GM19372 (cell line): ENCODE measurements around the gene EGFL7.

Experiments
- ATAC-seq: cut with Tn5 transposase; IDR thresholded peaks from one replicate; pipeline ENCODE4 v1.9.1; 2021; ENCODE audit warnings: mild to moderate bottlenecking, low read depth, moderate library complexity; ENCODE audit not compliant: unreplicated experiment

The EGFL7 gene

DNA sequence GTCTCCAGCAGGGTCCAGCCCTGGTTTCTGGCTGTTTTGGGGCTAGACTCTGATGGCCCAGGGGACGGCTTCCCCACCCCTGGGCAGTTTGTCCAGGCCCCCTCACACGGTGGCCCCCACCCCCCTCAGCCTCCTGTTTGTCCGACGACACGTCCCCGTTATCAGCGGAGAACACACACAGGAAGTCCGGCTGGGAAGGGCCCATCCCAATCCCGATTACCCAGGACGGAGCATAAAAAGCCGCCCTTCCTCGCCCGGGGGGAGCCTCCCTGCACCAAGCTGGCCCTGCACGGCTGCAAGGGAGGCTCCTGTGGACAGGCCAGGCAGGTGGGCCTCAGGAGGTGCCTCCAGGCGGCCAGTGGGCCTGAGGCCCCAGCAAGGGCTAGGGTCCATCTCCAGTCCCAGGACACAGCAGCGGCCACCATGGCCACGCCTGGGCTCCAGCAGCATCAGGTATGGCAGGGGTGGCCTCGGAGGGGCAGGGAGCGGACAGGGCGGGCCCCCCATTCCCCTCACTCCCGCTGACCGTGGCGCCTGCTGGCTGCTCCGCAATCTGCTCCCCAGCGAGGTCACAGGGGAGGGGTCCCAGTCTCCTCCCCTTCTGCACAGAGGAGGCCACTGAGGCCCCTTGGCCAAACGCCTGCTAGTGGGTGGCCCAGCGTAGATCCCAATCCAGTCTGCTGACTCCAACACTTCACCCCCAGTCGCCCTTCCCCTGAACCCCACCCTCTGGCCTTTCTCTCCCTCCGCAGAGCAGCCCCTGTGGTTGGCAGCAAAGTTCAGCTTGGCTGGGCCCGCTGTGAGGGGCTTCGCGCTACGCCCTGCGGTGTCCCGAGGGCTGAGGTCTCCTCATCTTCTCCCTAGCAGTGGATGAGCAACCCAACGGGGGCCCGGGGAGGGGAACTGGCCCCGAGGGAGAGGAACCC is at the start of gene EGFL7:
EGFL7 (plus strand) TSS at position 261 of the 926 bp plus-strand sequence. CDS start 5,367 bp downstream, outside the sequence.
- ATAC-seq = no peak

DNA sequence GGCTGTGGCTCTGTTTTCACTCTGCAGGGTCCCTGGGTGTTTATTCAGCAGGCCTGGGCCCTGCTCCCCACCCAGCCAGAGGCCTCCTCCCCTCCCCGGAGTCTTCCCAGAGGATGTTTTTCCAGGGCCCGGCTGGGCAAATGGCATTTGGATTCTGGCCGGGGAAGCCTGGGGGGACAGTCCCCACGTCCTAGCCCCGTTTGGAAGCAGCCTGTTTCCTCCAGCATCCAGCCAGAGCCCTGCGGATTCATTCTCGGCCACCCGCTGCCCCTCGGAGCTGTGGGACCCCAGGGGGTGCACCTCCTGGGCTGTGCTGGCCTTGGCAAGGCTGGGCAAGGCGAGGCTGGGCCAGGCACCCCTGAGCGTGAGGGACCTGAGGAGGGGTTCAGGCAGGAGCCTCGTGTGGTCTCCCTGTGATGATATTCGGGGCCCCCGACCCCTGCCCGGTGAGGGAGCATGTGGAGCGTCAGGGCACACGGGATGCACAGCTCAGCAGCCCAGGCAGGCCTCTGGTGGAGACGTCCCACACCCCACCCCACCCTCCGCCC is 48.8 kb upstream of the EGFL7 start:
- no peak for ATAC-seq

DNA sequence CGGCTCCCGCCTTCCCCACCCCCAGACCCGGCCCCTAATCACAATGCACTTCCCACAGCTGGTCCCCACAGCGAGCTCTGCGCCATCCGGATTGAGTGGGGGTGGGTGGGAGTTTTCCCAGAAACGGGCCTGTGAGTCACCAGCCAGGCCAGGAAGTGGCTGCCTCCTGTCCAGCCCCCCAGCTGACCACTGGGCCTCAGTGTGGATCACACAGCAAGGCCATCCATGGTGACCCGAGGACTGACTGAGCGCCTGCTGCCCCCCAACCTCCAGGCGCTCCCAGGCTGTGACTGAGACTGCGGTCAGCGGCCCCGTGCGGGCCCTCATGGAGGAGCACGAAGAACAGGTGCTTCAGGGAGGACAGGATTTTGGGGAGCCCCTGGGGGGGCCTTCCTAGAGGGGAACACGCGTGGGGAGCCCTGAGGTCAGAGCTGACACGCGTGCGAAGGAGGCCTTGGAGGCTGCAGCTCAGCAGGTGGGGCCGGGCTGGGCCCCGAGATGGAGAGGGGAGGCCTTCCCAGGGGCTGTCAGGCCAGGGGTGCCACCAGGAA is 48.3 kb upstream of the EGFL7 start:
- ATAC-seq = no peak

DNA sequence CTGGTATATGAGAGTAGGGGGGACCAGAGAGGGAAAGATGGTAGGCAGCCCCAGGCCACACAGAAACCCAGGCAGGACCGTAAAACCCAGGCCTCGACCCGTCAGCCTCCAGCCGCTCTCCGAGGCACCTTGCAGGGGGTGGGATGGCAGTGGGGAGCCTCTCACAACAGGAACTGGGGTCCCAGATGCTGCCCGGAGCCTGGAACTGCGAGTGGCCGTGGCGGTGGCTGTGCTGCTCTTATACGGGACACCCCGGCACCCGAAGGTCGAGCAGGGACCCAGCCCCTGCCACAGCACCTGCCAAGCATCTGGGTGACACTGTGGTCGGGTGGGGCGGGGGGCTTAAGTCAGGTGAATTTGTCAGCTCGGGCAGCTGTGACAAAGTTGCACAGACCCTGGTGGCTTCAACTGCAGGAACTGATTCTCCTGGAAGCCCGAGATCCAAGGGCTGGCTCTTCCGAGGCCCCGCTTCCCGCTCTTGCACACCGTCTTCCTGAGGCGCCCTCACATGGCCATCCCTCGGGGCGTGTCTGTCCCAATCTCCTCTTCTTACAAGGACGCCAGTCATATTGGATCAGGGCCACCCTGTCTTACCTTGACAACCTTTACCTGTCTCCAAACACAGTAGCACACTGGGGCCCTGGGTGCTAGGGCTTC is 47.6 kb upstream of the EGFL7 start:
- no peak for ATAC-seq

DNA sequence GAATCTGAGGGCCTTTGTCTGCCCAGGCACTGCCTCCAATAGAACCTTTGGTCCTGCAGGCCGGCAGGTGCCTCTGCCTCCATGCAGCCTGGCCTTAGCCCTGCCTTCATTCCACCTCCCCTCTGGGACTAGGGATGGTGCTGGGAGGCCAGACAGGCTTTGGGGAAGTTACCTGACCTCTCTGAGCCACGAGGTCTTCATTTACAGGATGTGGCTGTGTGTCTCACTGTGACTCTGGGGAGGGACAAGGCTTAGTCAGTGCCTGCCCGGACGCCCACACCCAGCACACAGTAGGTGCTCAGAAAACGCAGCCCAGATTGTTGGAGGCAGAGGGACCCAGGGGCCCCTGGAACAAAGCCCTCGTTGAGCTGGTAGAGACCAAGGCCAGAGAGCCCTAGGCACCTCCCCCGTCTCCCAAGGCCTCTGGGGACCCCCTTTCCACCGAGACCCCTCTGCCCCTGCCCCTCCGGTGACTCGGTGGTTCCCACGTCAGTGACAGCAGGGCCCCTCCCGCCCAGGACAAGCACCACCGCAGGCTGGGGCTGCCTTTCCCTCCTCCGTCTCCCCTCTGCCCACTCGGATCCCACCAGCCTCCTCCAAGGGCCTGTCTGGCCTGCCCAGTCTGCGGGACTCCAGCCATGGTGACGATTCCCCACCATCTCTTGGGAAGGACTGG is 46.9 kb upstream of the EGFL7 start:
- no peak for ATAC-seq

DNA sequence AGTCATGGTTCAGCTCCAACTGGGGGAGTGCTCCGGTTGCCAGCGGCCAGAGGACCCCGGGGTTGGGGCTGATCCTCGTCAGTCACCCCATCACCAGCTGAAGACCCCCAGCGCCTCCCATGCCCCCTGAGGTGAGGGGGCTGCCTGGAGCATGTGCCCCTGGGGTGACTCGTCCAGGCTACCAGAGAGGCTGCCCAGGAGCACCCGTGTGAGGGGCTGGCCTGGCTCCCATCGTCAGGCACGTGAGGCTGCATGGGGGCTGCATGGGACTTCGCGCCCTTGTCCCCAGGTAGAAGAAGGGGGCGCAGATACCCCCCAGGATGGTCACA is 46.4 kb upstream of the EGFL7 start:
- no peak for ATAC-seq

DNA sequence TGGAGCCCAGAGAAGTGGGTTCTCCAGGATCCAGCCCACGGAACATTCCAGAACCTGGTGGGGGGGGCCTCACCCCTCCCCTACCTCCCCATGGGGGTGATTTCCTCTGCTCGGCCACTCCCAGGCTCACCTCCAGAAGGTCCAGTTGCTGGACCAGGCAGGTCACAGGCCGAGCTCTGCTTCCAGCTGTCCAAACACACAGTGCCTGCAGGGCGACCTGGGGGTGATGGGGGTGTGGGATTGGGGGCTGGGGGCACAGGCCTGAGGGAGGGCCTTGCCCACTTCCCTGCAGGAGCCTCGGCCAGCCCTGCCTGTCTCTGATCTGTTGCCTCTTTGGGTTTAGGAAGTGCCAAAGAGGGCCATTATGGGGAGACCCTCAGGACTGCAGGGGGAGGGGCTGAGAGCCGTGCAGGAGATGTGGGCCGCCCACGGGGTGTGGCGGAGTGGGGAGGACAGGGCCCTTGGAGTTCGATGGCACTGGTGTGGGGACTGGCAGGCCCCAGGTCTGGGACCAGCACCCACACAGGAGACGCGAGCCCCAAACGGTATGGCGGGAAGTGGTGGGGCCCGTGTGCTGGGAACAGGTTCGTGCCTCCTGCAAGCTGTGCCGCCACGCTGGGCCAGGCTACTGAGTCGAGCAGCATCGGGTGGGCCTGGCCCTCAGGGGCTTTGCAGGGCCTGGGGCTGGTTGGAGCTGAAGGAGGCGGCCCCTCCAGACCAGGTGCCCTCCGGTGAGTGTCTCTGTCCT is 45.6 kb upstream of the EGFL7 start:
- no peak for ATAC-seq

DNA sequence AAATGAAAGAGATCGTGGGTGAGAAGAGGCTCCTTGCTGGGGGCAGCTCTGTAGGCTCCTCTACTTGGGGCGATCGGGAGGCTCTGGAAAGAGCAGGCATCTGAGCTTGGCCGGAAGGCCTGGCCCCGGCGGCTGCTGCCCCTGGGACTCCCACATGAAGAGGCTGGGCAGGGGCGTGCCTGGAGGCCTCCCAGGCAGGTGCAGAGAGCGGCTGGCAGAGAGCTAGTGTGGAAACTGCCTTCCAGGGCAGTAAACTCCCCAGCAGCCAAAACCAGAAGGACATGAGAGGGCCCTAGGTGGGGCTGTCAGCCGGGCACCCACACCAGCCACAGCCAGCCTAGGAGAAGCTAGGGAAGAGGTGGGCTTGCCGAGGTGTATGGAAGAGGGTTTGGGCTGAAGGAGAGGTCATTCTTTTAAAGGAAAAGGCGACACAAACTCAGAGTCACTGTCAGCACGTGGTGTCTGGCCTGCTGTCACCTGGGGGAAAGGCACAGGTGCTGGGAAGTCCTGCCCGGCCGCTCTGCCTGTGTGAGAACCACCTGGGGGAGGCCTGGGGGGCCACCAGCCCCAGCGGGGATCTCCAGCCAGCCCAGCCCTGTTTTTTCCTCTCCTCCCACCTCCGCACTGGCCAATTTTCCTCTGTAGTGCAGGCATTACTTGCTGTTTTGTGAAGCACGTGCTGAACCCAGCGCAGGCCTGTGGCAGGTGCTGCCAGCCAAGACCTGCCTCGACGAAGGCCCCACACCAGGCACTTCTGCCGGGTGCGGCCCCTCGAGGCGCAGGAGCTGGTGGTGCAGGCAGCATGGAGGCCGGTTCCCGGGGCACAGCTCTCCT is 44.8 kb upstream of the EGFL7 start:
- no peak for ATAC-seq

DNA sequence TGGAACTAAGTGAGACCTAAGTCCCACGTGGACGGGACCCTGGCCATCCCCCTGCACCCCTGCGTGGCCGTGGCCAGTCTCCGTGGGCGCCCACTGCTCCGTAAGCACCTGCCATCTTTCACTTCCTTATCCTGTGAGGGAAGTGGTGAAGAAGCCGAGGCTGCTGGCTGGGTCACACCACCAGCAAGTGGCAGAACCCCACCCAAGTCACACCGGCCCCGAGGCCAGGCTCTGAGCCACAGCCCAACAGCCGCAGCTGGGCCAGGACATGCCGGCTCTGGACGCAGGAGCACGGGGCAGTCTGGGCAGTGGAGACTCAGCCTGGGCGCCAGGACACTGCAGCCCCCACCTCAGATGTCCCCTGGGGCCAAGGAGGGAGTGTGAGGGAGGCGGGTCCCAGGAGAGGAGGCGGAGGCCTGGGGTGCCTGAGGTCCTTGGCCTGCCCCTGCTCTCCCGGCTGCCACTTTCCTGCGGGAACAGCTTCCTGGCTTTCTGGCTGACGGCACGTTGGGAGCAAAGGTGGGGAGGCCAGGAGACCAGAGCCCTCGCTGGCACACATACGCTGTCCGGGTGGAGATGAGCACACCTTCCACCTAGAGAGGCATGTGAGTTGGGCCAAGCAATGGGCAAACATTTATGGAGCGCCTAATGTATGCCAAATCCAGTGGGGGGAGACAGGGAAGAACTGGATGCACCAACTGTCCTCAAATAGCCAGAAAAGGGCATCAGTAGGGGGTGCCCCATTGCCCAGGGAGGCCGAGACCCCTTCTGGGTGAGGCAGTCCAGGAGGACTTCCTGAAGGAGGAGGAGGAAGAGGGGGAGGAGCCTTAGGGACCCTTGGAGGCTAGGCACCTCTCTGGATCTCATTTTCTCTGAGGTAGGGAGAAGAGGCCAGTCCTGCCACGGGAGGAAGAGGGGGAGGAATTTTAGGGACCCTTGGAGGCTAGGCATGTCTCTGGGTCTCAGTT is 43.9 kb upstream of the EGFL7 start:
- no peak for ATAC-seq

DNA sequence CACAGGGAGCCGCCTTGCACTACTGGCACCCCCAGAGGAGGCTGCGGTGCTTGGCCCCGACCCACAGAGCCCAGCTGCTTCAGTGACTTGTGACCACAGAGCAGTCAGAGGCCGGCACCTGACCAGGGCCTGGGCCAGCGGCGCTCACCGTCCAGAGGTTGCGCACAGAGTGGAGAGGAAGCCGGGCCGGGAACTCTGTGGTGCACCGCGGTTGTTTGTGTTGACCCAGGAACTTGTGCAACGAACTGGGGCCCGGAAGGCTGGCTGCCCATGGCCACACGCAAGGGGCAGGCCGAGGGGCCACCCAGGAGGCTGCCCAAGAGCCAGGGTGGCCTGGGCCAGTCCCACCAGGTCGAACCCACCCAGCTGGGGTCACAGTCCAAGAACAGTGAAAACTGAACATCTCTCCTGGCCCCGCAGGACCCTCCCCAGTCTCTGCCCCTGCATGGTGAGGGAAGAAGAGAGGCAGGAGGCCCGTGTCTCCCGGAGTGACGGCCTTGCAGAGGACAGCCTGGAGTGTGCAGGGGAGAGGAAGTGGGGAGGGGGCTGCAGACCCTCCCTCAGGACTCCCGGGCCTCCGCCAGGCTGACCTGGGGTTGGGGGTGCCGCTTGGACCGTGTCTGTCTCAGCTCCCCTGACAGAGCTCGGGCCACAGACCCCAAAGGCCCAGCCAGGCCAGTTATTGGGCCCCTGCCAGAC is 42.8 kb upstream of the EGFL7 start:
- ATAC-seq = no peak

DNA sequence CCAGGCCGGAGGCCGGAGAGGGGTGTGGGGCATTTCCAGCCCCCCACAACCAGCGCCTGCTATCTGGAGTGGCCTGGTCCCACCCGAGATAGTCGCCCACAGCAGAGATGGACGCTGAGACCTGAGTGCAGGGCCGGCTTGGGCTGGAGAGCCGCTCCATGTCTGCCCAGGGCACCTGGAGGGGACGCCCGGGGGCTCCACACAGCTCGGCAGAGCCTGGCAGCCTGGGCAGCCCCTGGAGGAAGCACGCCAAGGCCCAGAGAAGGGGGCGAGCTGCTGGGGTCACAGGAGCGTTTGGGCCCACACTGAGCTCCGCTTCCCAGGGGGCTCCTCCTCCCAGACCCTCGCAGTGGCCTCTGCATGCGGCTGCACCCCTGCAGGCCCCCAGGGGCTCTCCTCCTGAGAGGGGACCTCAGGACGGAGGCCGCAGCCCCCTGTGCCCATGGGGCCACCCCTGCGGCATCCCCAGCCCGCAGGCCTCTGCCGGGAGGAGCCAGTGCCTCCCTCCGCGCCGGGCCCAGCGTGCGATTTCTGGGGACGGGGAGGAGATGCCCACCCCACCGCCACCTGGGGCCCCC is 42.2 kb upstream of the EGFL7 start:
- ATAC-seq = no peak

DNA sequence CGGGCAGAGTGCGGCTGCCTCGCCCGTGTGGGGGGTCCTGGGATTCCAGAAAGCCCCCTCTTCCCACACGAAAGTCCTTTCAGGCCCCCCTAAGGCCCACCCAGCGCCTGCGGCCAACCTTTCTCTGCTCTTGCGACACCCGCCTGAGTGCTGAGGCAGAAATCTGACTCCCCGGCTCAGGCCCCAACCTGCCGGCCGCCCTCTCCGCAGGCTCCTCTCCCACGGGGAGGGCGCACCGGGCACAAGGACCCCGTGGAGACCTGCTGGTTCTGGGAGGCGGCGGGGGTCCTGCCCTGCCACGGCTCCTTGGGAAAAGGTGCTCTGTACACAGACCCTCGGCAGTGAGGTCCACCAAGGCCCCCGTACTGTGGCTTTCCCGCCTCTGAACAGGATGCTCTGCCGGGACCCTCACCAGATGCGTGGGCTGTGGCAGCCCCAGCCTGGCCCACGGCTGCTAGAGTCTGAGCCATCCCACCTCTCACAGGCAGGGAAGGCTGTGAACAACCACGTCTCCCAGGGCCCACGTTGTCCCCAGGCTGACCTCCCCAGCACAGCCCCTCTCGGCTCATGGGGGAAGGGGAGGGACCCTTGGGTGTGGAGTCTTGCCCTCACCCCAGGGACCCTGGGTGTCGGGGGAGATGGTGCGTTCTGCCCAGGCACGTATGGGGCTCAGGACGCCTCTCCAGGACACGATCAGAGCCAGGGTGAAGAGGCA is 41.5 kb upstream of the EGFL7 start:
- no peak for ATAC-seq

DNA sequence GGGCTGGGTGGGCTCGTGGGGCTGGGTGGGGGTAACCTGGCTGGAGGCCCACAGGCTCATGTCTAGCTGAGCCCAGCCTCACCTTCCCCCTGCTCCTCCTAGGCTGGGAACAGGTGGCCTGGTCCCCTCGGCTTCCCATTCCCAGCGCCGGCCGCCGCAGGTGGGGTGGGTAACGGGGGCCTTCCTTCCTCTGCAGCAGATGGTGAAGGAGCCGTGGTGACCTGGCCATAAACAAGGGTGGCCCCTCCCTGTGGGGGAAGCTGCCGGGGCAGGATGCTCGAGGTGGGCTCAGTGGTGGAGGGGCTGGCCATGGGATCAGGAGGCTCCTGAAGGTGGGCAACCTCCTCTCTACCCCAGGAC is 41.0 kb upstream of the EGFL7 start:
- no peak for ATAC-seq

DNA sequence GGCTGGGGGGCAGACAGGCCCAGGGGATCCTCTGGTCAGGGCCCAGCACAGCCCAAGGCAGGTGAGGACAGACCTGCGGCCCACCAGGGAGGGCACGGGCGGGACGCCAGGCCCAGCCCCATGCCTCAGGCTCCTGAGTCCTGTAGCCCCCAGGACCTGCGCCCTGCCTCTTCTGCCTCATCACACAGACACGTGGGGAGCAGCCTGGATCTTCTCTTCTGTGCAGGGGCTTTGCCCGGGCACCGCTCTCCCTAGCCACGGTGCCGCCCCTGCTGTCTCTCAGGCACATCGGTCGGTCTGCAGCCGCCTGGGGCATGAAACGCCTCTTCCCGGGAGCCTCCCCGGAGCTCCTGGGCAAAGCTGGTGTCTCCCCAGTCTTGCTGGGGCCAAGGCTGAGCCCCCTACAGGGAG is 40.2 kb upstream of the EGFL7 start:
- no peak for ATAC-seq

DNA sequence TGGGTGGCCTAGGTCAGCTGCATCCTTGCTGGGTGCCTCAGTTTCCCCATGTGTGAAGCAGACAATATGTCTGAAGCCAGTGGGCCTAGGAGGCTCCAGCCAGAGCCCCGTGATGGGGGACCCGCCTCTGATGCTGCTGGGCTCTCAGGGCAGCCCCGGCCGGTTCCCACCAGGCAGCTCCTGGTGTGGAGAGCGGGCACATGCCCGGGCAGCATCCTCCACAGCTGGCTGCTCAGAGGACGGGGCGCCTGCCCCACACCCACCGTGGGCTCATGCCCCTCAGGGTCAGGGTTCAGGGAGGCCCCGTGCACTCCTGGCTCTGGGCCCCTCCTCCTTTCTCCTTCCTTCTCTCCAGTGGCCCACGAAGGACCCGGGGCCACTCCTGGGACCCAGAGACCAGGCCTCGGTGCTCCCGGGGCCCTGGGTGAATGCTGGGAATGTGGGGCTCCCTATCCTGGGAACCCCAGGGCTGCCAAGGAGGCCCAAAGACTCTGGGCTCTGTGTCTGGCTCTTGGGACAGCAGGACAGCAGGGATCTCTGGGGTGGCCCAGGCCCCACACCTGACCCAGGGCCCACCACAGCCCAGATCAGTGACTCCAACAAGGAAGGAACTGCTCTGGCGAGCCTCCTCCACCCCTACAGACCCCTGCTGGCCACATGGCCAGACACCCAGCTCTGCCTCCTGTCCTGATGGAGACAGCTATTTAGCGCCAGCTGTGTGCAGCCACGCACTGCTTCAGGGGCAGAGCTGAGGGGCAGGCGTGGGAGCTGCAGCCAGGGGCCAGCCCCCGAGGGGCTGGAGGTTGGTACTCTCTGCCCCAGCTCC is 39.5 kb upstream of the EGFL7 start:
- ATAC-seq = no peak

DNA sequence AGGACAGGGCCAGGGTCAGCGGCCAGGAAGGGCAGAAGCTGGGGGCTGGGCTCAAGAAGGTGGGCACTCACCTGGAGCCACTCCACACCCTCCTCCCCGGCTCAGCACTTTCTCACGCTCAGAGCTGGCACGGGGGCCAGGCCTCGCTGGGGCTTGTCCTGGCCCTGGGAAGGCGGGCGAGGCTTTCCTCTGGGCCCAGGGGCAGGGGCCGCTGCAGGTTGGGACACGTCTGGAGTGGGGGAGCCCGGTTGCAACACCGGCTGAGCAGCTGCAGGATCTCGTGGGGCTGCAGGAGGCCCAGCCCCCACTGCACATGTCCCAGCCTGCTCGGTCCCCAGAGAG is 38.9 kb upstream of the EGFL7 start:
- ATAC-seq = no peak
